ENCODE results near the gene HSPB7. TPM values are rescaled to one million over a fixed set of nuclear protein-coding genes. Genes with fewer than 3 reads are reported as not detected.

HSPB7 gene
- total RNA-seq, 1 experiment from 2014 or later, result 0.11 TPM

DNA sequence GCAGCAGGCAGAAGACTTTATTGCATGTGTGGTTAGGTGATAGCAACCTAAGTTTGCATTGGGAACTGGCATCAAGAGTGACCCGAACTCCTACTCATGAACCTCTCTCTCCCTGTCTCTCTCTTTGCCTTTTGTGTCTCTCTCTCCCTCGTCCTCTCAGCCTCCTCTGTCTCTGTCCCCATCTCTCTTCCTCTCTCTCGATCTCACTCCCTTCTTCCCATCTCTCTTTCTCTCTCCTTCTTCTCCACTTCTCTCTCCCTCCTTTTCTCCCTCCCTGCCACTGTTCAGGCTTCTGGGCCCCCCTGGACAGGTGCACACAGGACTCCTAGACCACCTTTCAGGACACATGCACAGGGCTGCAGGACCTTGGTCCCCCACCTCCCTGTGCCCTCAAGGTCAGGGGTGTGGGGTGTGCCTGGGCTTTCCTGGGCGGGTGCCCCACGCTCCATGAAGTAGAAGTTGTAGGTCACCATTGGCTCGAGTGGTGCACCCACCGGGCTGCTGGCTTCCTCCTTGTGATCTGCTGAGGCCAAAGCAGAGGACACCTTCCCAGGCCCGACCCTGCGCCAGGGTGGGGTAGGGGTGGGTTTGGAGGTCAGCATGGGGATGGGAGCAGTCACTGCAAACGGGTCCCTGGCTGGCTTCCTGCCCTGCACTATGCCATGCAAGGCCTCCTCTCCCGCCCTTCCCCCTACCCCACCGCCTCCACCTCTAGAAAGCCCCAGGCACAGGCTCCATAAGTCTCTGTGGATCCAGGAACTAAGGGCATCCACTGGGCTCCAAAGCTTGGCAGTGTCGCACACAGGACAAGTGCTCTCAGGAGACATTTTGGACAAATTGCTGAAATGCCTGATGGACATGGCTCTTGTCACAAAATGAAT is 28.7 kb downstream of the HSPB7 start (continued):
- TF ChIP-seq, protein P1, sequence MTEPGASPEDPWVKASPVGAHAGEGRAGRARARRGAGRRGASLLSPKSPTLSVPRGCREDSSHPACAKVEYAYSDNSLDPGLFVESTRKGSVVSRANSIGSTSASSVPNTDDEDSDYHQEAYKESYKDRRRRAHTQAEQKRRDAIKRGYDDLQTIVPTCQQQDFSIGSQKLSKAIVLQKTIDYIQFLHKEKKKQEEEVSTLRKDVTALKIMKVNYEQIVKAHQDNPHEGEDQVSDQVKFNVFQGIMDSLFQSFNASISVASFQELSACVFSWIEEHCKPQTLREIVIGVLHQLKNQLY (CRISPR knock-in tag; IDR thresholded peaks at IDR 0.05), result no peak
- no peak for TF ChIP-seq TEAD1 (CRISPR knock-in tag; IDR thresholded peaks at IDR 0.05)
- no peak for TF ChIP-seq NFE2L1 (CRISPR knock-in tag; IDR thresholded peaks at IDR 0.05)
- TF ChIP-seq FOXK1 (CRISPR knock-in tag; IDR thresholded peaks at IDR 0.05), result no peak
- TF ChIP-seq PRRX2 (CRISPR knock-in tag; IDR thresholded peaks at IDR 0.05), result no peak
- TF ChIP-seq ZNF138 (CRISPR knock-in tag; conservative IDR thresholded peaks at IDR 0.05), result no peak
- TF ChIP-seq, protein P2, sequence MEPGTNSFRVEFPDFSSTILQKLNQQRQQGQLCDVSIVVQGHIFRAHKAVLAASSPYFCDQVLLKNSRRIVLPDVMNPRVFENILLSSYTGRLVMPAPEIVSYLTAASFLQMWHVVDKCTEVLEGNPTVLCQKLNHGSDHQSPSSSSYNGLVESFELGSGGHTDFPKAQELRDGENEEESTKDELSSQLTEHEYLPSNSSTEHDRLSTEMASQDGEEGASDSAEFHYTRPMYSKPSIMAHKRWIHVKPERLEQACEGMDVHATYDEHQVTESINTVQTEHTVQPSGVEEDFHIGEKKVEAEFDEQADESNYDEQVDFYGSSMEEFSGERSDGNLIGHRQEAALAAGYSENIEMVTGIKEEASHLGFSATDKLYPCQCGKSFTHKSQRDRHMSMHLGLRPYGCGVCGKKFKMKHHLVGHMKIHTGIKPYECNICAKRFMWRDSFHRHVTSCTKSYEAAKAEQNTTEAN (CRISPR knock-in tag; IDR thresholded peaks at IDR 0.05), result no peak
- no peak for TF ChIP-seq CREB1 (CRISPR knock-in tag; IDR thresholded peaks at IDR 0.05)
- no peak for TF ChIP-seq ATF1 (CRISPR knock-in tag; IDR thresholded peaks at IDR 0.05)

DNA sequence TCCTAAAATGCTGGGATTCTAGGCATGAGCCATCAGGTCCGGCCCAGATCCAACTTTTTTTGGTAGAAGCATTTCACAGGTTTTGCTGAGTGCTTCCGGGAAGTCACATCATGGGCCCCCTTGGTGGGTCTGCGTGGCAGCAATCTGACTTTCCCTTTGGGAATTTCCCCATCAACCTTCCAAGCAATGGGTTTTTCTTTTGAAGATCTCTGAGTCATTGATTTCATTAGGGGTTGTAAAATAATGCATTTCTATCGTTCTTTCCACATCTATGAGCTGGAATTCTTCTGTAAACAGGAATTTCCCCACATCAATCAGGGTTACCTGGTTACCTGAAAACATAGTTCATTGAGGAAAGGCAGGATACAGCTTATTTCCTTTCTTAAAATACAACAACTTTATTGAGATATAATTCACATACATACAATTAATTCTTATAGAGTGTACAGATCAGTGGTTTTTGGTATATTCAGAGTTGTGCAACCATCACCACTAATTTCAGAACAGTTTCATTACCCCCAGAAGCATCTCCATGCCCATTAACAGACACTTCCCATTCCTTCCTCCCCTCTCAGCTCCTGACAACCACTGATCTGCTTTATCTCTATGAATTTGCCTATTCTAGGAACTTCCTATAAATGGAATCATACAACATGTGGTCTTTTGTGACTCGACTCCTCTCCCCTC is 32.1 kb downstream of the HSPB7 start:
- Mint-ChIP-seq H3K4me3 (no peak overlapping the region), H3K27me3 (ENCODE audit: low read depth) (peaks cover 24% of the 10 kb centered on the region), H3K36me3 (no peaks in the 10 kb centered on the region), H3K27ac (no peak overlapping the region), H3K9me3 (peaks cover 22% of the 10 kb centered on the region), H3K4me1 (no peaks in the 10 kb centered on the region)
- CTCF ChIA-PET, result no interaction called here
- DNase-seq (ENCODE audit: low spot score), result no peak
- POLR2A ChIA-PET, result no interaction called here
- ATAC-seq, result no peak
- TF ChIP-seq, protein P3, sequence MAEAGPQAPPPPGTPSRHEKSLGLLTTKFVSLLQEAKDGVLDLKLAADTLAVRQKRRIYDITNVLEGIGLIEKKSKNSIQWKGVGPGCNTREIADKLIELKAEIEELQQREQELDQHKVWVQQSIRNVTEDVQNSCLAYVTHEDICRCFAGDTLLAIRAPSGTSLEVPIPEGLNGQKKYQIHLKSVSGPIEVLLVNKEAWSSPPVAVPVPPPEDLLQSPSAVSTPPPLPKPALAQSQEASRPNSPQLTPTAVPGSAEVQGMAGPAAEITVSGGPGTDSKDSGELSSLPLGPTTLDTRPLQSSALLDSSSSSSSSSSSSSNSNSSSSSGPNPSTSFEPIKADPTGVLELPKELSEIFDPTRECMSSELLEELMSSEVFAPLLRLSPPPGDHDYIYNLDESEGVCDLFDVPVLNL (CRISPR knock-in tag; IDR thresholded peaks at IDR 0.05; ENCODE audit: borderline replicate concordance, low read depth), result no peak
- TF ChIP-seq, protein P4, sequence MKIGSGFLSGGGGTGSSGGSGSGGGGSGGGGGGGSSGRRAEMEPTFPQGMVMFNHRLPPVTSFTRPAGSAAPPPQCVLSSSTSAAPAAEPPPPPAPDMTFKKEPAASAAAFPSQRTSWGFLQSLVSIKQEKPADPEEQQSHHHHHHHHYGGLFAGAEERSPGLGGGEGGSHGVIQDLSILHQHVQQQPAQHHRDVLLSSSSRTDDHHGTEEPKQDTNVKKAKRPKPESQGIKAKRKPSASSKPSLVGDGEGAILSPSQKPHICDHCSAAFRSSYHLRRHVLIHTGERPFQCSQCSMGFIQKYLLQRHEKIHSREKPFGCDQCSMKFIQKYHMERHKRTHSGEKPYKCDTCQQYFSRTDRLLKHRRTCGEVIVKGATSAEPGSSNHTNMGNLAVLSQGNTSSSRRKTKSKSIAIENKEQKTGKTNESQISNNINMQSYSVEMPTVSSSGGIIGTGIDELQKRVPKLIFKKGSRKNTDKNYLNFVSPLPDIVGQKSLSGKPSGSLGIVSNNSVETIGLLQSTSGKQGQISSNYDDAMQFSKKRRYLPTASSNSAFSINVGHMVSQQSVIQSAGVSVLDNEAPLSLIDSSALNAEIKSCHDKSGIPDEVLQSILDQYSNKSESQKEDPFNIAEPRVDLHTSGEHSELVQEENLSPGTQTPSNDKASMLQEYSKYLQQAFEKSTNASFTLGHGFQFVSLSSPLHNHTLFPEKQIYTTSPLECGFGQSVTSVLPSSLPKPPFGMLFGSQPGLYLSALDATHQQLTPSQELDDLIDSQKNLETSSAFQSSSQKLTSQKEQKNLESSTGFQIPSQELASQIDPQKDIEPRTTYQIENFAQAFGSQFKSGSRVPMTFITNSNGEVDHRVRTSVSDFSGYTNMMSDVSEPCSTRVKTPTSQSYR (CRISPR knock-in tag; IDR thresholded peaks at IDR 0.05), result no peak
- TF ChIP-seq NR1H2 (CRISPR knock-in tag; IDR thresholded peaks at IDR 0.05) (no peak), GABPB1 (CRISPR knock-in tag; IDR thresholded peaks at IDR 0.05) (no peak), ZBTB21 (CRISPR knock-in tag; IDR thresholded peaks at IDR 0.05; ENCODE audit: borderline replicate concordance) (no peak), ZNF263 (CRISPR knock-in tag; IDR thresholded peaks at IDR 0.05; ENCODE audit: low read depth) (no peak)
- TF ChIP-seq, protein P5, sequence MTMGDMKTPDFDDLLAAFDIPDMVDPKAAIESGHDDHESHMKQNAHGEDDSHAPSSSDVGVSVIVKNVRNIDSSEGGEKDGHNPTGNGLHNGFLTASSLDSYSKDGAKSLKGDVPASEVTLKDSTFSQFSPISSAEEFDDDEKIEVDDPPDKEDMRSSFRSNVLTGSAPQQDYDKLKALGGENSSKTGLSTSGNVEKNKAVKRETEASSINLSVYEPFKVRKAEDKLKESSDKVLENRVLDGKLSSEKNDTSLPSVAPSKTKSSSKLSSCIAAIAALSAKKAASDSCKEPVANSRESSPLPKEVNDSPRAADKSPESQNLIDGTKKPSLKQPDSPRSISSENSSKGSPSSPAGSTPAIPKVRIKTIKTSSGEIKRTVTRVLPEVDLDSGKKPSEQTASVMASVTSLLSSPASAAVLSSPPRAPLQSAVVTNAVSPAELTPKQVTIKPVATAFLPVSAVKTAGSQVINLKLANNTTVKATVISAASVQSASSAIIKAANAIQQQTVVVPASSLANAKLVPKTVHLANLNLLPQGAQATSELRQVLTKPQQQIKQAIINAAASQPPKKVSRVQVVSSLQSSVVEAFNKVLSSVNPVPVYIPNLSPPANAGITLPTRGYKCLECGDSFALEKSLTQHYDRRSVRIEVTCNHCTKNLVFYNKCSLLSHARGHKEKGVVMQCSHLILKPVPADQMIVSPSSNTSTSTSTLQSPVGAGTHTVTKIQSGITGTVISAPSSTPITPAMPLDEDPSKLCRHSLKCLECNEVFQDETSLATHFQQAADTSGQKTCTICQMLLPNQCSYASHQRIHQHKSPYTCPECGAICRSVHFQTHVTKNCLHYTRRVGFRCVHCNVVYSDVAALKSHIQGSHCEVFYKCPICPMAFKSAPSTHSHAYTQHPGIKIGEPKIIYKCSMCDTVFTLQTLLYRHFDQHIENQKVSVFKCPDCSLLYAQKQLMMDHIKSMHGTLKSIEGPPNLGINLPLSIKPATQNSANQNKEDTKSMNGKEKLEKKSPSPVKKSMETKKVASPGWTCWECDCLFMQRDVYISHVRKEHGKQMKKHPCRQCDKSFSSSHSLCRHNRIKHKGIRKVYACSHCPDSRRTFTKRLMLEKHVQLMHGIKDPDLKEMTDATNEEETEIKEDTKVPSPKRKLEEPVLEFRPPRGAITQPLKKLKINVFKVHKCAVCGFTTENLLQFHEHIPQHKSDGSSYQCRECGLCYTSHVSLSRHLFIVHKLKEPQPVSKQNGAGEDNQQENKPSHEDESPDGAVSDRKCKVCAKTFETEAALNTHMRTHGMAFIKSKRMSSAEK (CRISPR knock-in tag; IDR thresholded peaks at IDR 0.05; ENCODE audit: borderline replicate concordance), result no peak
- TF ChIP-seq, protein P6, sequence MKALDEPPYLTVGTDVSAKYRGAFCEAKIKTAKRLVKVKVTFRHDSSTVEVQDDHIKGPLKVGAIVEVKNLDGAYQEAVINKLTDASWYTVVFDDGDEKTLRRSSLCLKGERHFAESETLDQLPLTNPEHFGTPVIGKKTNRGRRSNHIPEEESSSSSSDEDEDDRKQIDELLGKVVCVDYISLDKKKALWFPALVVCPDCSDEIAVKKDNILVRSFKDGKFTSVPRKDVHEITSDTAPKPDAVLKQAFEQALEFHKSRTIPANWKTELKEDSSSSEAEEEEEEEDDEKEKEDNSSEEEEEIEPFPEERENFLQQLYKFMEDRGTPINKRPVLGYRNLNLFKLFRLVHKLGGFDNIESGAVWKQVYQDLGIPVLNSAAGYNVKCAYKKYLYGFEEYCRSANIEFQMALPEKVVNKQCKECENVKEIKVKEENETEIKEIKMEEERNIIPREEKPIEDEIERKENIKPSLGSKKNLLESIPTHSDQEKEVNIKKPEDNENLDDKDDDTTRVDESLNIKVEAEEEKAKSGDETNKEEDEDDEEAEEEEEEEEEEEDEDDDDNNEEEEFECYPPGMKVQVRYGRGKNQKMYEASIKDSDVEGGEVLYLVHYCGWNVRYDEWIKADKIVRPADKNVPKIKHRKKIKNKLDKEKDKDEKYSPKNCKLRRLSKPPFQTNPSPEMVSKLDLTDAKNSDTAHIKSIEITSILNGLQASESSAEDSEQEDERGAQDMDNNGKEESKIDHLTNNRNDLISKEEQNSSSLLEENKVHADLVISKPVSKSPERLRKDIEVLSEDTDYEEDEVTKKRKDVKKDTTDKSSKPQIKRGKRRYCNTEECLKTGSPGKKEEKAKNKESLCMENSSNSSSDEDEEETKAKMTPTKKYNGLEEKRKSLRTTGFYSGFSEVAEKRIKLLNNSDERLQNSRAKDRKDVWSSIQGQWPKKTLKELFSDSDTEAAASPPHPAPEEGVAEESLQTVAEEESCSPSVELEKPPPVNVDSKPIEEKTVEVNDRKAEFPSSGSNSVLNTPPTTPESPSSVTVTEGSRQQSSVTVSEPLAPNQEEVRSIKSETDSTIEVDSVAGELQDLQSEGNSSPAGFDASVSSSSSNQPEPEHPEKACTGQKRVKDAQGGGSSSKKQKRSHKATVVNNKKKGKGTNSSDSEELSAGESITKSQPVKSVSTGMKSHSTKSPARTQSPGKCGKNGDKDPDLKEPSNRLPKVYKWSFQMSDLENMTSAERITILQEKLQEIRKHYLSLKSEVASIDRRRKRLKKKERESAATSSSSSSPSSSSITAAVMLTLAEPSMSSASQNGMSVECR (CRISPR knock-in tag; IDR thresholded peaks at IDR 0.05; ENCODE audit: borderline replicate concordance), result no peak
- TF ChIP-seq, protein P7, sequence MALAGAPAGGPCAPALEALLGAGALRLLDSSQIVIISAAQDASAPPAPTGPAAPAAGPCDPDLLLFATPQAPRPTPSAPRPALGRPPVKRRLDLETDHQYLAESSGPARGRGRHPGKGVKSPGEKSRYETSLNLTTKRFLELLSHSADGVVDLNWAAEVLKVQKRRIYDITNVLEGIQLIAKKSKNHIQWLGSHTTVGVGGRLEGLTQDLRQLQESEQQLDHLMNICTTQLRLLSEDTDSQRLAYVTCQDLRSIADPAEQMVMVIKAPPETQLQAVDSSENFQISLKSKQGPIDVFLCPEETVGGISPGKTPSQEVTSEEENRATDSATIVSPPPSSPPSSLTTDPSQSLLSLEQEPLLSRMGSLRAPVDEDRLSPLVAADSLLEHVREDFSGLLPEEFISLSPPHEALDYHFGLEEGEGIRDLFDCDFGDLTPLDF (CRISPR knock-in tag; IDR thresholded peaks at IDR 0.05), result no peak

All from WTC11 (cell line).